A204.1 (cell line): ENCODE data around the gene EIF2AK2.
"Not testable (repeated sequence)": the region's sequence is repeated elsewhere in the genome, so short reads cannot be mapped to it uniquely, and the experiment has no call there.

ENCODE experiments used
- FAIRE-seq: peaks from 2 replicates; lab custom pipeline; 2012; peaks lifted over from hg19 to GRCh38; lab: Jason Lieb, UNC

Gene EIF2AK2

GRCh38 chr2:37156857-37157714 lies at the start of gene EIF2AK2:
EIF2AK2 (minus strand) TSS chr2:37156980; CDS start chr2:37147806, 9,174 bp downstream.
- FAIRE-seq = no peak

- no peak for FAIRE-seq
Measured at GRCh38 chr2:37205689-37206341, 49.0 kb upstream of the EIF2AK2 start.

GRCh38 chr2:37205071-37205661 lies 48.4 kb upstream of the EIF2AK2 start:
- FAIRE-seq = not testable (repeated sequence)

GRCh38 chr2:37203708-37204107 lies 46.9 kb upstream of the EIF2AK2 start:
- no peak for FAIRE-seq

- FAIRE-seq = no peak
Measured at GRCh38 chr2:37201766-37202165, 45.0 kb upstream of the EIF2AK2 start.

GRCh38 chr2:37201208-37201607 lies 44.4 kb upstream of the EIF2AK2 start:
- FAIRE-seq = no peak

- FAIRE-seq = no peak
Measured at GRCh38 chr2:37198681-37199065, 41.9 kb upstream of the EIF2AK2 start.

- no peak for FAIRE-seq
Measured at GRCh38 chr2:37196320-37197195, 39.8 kb upstream of the EIF2AK2 start, which contains the start of gene CEBPZOS. CEBPZOS (plus strand) TSS chr2:37196496; CDS start chr2:37199705, 3,209 bp downstream.

- FAIRE-seq = not testable (repeated sequence)
Measured at GRCh38 chr2:37195862-37196319, 39.1 kb upstream of the EIF2AK2 start.

GRCh38 chr2:37192551-37192950 lies 35.8 kb upstream of the EIF2AK2 start:
- no peak for FAIRE-seq

- no peak for FAIRE-seq
Measured at GRCh38 chr2:37191747-37192146, 35.0 kb upstream of the EIF2AK2 start.

GRCh38 chr2:37191253-37191652 lies 34.5 kb upstream of the EIF2AK2 start:
- no peak for FAIRE-seq

GRCh38 chr2:37190290-37190689 lies 33.5 kb upstream of the EIF2AK2 start:
- FAIRE-seq = no peak

GRCh38 chr2:37189452-37190153 lies 32.8 kb upstream of the EIF2AK2 start:
- FAIRE-seq = no peak

- no peak for FAIRE-seq
Measured at GRCh38 chr2:37188570-37188969, 31.8 kb upstream of the EIF2AK2 start, which contains the start of gene SULT6B1. SULT6B1 (minus strand) TSS chr2:37188670; CDS start chr2:37188640, 30 bp downstream.

- no peak for FAIRE-seq
Measured at GRCh38 chr2:37181726-37182684, 25.2 kb upstream of the EIF2AK2 start.

- FAIRE-seq = no peak
Measured at GRCh38 chr2:37180640-37181039, 23.9 kb upstream of the EIF2AK2 start.

- no peak for FAIRE-seq
Measured at GRCh38 chr2:37180006-37180639, 23.3 kb upstream of the EIF2AK2 start.

GRCh38 chr2:37173741-37174140 lies 17.0 kb upstream of the EIF2AK2 start:
- no peak for FAIRE-seq

GRCh38 chr2:37171624-37171950 lies 14.8 kb upstream of the EIF2AK2 start:
- FAIRE-seq = no peak
